DMS114 treated with DMSO at 0.1 percent for 48 hours (cell line): ENCODE measurements around the gene PNP.
"Not testable (repeated sequence)": the region's sequence is repeated elsewhere in the genome, so short reads cannot be mapped to it uniquely, and the experiment has no call there.

Source experiments
- DNase-seq: peaks from one replicate; lab custom pipeline; 2025; ENCODE audit not compliant: unreplicated experiment; lab: John Stamatoyannopoulos, UW

PNP gene

GRCh38 chr14:20469242-20469889 lies at the start of gene PNP:
Gene PNP (plus strand): TSS chr14:20469406. CDS start chr14:20469525, 119 bp downstream.
- DNase-seq = peak; percentile 67

- DNase-seq = no peak
Measured at GRCh38 chr14:20419419-20419818, 49.8 kb upstream of the PNP start.

GRCh38 chr14:20421267-20421666 lies 47.9 kb upstream of the PNP start:
- DNase-seq = no peak

GRCh38 chr14:20422886-20423285 lies 46.3 kb upstream of the PNP start:
- DNase-seq = no peak

GRCh38 chr14:20424851-20425250 lies 44.4 kb upstream of the PNP start:
- DNase-seq = no peak

GRCh38 chr14:20427231-20428009 lies 41.8 kb upstream of the PNP start:
- no peak for DNase-seq

- no peak for DNase-seq
Measured at GRCh38 chr14:20428010-20428365, 41.2 kb upstream of the PNP start.

GRCh38 chr14:20428802-20429201 lies 40.4 kb upstream of the PNP start:
- DNase-seq = no peak

- no peak for DNase-seq
Measured at GRCh38 chr14:20429801-20430669, 39.2 kb upstream of the PNP start.

GRCh38 chr14:20434701-20435581 lies 34.3 kb upstream of the PNP start:
- no peak for DNase-seq

- DNase-seq = no peak
Measured at GRCh38 chr14:20435582-20436362, 33.4 kb upstream of the PNP start, which contains the start of gene KLHL33. Gene KLHL33 (minus strand): TSS chr14:20436166. CDS start chr14:20435811, 355 bp downstream.

- DNase-seq = no peak
Measured at GRCh38 chr14:20436363-20436755, 32.8 kb upstream of the PNP start.

GRCh38 chr14:20438664-20439063 lies 30.5 kb upstream of the PNP start:
- DNase-seq = no peak

- DNase-seq = no peak
Measured at GRCh38 chr14:20440465-20440864, 28.7 kb upstream of the PNP start.

- no peak for DNase-seq
Measured at GRCh38 chr14:20440882-20441281, 28.3 kb upstream of the PNP start.

GRCh38 chr14:20441461-20441860 lies 27.7 kb upstream of the PNP start:
- DNase-seq = no peak

GRCh38 chr14:20443650-20444049 lies 25.6 kb upstream of the PNP start:
- not testable (repeated sequence) for DNase-seq

- no peak for DNase-seq
Measured at GRCh38 chr14:20446889-20447288, 22.3 kb upstream of the PNP start.

- DNase-seq = not testable (repeated sequence)
Measured at GRCh38 chr14:20452831-20453230, 16.4 kb upstream of the PNP start.
